ENCODE data around the gene ADARB2.

The ADARB2 gene

DNA sequence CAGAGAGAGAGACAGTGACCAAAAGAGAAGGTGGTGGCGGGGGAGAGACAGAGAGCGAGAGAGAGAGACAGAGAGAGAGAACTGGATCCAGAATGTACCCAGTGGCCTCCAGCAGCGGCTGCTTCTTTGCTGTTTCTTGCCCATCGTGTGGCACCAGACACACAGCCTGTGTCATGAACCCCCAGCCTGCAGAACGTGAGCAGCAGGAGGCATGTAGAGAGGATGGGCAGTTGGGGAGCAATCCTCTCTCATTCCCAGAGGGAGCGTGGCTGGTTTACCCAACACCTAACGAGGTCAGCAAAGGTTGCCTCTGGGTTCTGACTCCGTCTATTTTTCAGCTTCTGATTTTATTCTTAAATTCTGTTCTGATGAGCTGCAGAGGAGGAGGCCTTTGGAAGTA lies 168.1 kb downstream of the ADARB2 start:
- DNase-seq (ENCODE audit: low read depth), result no peak

DNA sequence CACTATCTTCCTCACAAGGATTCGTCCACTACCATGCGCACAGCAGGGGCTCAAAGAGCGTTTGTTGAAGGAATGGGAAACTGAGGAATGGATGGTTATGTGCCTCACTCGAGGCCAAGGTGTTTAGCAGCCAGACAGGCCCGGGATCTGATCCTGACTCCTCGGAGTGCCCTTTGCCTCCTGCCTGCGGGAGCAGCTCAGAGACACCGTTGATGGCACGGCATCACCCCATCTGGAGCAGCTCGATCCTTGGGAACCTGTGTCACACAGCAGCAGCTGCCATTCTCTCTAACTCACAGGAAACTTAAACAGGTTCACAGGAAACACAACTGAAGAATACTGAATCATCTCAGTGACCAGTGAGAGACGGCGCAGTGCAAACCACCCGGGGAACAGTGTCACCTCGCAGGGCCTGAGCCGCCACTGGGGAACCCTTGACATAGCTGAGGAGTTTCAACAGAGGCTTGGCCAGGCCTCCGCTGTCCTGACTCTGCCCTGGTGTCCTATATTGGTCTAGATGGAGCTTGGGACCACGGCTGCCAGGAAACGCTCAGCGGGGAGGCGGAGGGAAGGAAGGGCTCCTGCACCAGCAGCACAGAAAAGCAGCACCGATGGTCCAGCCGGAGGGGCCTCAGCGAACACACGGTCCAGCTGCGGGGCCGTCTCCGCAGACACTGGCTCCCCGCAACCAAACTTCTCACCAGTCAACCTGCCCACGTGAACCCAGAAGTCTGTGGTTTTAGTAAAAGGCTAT lies 169.4 kb downstream of the ADARB2 start:
- DNase-seq (ENCODE audit: low read depth), result no peak

DNA sequence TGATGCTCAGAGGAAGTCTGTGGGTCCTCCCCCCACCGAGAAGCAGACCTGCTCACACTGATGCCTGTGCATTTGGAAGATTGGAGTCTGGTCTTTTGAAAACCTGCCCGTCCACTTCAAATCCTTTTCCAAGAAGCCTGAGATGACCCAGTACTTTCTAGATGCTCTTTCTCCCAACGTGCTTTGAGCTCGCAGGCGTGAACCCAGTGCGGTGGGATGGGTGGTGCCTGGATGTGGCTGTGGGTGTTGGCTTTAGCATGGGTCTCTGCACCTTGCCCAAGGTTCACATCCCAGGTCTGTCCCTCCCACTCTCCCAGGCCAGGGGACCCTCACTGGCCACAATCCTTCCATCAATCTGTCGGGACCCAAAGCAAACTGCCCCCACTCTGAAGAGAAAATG lies 170.2 kb downstream of the ADARB2 start:
- no peak for DNase-seq (ENCODE audit: low read depth)

DNA sequence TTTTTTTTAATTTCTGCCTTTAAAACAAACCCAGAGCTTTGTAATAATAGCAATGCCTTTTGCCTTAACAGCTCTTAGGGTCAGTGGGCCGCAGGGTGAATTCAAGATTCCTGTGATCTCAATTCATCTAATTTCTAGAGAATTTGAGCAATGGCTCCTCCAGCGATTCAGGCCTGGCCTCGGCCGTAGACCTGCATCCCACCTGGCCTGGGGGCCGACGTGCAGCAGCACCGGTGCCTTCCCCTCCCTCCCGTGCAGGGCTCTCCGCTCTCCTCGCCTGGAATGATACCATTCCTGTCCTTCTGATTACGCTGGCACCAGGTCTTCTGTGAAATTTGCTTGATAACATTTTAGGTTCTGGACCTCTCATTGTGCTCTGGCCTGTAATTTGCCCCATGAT lies 172.5 kb downstream of the ADARB2 start:
- DNase-seq (ENCODE audit: low read depth), result no peak

DNA sequence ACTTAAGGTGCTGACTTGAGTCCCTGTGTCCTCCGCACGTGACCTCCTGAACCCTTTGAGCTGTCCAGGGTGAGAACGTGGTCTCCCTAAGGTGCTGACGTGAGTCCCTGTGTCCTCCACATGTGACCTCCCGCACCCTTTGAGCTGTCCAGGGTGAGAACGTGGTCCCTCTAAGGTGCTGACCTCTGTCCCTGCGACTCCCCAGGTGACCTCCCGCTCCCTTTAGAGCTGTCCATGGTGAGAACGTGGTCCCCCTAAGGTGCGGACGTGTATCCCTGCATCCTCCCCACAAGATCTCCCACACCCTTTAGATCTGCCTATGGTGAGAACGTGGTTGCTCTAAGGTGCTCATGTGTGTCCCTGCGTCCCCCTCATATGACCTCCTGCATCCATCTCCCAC lies 174.3 kb downstream of the ADARB2 start:
- no peak for DNase-seq (ENCODE audit: low read depth)

DNA sequence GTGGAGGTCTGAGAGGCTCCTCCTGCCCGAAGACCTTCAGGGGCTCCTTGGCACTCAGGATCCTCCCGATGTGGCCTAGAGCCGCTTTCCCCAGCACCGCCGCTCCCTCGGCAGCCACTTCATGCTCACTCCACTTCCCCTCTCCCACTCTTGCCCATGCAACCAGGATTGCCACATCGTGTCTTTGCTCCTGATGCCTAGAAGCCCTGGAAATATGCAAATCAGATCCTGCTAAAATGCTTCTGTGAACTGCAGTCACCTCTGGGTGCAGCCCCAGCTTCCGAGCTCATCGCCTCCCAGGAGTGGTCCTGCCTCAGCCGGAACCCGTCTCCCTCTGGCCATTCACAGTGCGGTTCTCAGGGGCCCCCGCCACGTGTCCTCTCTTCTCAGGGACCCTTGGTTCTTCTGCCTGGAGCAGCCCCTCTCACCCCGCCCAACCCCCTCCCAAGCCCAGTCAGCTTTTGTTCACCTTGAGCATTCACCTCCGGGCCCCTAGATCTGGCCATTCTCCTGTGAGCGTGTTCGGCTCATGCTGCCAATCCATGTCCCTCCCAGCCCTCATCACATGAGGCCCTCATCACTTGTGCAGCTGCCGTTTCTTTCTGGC lies 175.5 kb downstream of the ADARB2 start:
- DNase-seq (ENCODE audit: low read depth), result no peak

DNA sequence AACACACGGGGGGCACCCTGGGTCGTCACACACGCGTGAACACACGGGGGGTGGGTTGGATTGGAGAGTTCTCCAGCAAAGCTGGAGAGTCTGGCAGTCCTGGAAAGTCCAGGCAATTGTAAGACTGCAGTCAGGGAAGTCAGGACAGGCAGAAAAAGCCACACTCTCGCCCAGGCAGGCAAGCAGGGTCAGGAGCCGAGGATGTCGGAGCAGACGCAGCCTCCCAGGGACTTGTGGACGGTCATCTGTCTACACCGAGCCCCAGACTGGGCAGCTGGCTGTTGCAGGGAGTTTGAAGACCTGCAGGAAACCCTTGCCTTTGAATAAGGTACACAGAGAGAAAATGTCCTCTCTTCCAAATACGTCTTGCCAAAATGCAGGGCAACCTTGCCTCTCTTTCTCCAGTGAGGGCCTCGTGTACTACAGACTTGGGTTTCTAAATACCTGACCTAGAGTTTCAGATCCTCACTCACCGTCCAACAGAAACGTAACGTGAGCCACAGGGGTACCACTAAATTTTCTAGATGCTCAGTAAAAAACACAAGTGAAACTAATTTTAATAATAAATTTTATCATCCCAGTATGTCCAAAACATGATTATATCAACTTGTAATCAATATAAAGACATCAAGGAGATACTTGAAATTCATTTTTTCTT lies 176.7 kb downstream of the ADARB2 start:
- DNase-seq (ENCODE audit: low read depth), result no peak

DNA sequence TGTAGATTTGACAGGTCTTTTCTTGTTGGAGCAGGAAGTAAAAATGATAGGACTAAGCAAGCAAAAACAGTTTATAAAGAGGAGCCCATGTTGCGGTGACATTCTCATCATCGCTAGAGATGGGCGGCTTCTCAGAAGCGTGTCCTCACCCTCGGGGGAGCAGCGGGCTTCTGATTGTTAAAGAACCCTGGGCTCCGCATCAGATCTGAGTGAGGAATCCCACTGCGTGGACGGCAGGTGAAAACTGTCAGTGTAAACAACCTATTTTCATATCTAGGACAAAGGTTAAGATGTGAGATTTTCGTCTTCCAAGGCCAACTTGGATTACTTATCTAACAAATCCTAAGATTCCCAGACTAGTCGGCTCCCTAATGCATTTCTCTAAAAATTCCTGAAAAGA lies 177.6 kb downstream of the ADARB2 start:
- DNase-seq (ENCODE audit: low read depth), result no peak

DNA sequence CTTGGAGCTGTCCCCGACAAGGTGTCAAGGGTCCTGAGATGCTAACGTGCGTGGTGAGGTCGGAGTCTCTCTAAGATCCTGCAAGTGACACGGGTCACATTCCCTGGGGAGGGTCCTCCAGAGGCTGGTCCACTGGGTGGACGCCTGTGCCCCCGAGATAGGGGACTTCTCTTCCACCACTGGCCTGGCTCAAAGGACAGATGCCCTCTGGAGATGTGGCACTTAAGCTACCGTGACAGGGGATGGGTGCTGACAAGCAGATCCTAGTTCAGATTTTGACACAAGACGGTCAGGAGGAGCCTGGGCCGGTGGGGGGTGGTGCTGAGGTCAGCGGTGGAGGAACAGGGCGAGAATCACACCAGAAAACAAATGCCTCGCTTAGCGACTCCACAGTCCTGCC lies 178.0 kb downstream of the ADARB2 start:
- DNase-seq (ENCODE audit: low read depth), result no peak

DNA sequence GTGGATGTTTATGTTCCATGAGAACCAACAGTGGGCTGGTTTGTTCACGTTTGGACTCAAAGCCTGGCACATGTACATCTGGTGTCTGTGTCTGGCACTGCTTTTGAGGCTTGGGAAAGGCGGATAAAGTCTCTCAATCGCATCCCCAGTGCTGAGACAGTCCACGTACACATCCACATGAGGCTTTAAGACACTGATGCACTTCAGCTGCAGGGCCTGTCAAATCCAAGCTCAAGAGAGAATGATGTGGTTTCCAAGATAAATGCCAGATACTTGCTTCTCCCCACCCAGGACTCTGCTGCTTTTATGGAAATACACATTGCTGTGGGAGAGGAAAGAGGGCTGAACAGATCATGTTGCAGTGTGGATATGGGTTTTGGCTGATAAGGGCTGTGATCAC lies 178.4 kb downstream of the ADARB2 start:
- no peak for DNase-seq (ENCODE audit: low read depth)

DNA sequence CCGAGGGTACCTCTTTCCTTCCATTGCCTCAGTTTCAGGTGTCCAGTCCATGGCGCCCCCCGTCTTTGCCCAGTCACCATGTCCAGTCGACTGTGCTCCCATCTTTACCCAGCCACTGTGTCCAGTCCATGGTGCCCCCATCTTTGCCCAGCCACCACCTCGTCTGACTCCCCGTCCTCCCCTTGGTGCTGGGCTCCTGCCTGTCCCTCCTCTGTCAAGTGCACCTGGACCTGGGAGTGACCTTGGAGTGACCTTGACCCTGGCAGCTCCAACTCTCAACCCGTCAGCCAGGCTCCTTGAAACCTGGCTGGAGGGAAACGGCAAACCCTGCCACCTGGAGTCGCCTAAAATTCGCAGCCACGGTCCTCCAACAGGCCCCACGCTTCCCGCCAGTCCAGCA lies 180.2 kb downstream of the ADARB2 start:
- no peak for DNase-seq (ENCODE audit: low read depth)

DNA sequence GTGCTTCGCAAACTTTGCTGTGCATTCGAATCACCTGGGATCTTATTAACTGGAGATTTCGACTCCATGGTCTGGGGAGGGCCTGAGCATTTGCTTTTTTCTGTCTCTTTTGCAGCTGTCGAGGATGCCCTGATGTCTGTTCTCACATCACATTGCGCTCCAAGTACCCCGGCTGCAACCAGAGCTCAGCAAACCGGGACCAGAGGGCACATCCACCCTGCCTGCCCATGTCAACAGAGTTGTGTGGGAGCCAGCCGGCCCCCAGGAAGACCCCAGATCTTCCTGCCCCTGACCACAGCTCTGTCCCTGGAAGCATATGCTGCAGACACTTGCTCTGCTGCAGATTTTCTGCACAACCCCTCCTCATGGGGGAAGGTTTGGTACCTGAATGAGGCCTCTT lies 180.8 kb downstream of the ADARB2 start:
- no peak for DNase-seq (ENCODE audit: low read depth)

DNA sequence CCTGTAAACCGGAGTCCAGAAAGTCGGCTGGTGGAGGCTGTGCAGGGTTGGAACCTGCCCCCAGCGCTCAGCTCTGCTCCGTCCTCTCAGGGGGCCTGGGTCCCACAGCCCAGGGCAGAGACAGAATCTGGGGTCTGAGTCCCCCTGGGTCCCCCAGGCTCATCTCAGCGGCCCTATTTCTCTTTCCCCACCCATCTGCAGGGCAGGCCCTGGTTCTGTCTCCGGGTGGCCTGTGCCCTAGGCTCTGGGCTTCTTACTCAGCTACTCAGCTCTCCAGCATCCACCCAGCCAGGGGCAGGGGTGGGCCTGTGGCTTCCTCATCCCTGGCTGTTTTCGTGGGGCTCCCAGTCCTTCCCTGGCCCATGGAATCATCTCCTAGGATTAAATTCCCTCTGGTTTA lies 183.4 kb downstream of the ADARB2 start:
- no peak for DNase-seq (ENCODE audit: low read depth)

DNA sequence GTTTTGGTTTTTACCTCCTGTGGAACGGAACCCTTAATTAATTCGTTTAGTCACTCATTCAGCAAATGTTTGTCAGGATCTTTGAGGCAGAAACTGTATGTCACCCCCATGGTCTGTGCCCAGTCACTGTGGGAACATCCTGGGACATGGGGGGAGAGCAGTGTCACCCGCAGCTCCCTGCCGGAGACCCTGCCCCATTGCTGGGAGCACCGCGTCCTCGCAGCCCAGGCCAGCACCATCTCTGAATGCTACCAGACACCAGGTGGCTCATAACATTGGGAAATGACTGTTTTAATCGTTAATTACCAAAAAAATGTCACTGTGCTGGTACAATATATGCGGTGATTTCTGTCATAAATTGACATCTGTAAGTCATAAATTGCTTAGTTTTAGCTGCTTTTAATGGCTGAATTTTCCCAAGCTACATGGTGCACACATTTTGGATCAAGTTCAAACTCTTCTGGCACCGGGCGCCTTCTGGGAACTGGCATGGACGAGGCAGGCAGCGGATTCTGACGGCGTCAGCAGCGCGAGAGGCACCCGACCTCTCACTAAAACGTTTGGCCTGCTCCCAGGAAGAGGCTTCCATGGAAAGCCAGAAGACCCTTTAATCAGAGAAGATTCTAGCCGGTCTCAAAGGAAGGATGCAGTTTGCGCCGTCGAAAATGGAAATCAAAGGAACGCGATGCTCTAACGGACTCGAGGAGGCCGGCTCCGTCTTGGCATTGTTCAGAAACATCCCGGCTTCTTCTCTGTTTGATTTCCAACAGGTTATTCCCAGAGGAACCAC lies 184.2 kb downstream of the ADARB2 start:
- no peak for DNase-seq (ENCODE audit: low read depth)

DNA sequence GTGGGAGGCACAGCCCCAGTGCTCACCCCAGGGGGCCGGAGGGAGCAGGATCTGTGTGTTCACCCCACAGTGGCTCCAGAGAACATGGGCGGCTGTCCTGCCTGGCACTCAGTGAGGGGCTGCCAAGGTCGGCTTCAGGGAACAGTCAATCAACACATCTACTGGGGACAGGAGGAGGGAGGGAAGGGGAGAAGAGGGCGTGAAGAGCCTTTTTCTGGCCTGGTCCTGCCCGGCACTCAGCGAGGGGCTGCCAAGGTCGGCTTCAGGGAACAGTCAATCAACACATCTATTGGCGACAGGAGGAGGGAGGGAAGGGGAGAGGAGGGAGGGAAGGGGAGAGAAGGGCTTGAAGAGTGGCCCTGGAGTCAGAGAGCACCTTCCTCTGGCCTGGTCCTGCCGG lies 184.9 kb downstream of the ADARB2 start:
- no peak for DNase-seq (ENCODE audit: low read depth)

DNA sequence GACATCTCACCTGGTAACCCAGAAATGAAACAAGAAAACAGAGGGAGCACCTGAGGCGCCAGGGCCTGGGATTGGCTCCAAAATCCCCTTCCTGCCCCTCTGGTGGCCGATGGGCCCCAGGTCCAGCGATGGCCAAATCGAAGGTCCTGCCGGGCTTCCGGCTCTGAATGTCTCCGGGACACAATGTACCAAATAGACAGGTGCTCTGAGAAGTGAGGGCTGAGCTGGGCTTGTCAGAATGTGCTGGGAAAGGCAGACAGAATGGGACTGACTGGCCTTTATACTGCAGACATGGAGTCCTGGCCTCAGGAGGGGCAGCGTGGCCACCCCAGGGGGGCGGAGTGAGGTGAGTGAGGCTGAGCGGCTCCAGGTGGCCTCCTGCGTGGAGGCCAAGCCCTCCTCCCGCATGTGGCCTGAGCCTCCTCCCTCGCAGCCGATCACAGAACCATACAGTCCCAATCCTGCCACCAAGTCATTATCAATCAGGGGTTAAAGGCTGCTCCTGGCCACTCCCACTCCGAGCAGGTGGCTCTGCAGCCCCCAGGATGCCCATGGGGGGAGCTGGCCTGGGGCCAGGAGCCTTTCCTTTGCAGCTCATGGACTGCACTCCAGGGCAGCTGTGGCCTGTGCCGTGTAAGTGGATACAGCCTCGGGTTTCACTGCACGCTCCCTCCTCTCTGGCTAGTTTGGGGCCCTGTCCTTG lies 185.5 kb downstream of the ADARB2 start:
- no peak for DNase-seq (ENCODE audit: low read depth)

DNA sequence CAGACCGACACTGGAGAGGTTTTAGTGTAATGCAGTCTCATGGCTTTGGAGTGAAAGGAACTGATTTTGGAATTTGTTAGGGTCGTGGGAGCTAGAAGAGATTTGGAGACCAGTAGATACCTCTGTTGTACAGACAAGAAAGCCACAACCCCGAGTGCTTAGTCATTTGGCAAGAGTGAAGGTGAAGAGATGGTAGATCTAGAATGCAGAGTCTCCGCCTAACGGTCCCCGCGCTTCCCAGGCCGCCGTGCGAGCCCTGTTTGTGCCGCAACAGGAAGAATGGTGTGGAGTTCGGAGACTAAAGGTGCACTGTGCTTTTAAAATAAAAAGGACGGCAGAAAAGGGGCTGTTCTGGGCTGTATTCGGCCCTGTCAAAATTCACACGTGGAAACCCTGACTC lies 186.7 kb downstream of the ADARB2 start:
- DNase-seq (ENCODE audit: low read depth), result no peak

DNA sequence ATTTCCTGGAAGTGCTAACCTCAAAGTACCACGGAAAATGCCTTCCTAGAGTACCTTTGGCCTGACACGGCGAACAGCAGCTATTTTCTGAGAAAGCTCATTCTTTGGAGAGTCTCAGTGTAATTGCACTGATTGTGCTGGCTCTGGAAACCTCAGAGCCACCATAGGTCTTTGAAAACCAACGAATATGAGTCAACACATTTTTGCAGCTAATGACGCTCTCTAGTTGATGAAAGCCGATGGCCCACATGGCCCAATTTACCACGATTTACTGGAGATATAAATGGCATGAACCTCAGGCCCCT lies 187.1 kb downstream of the ADARB2 start:
- no peak for DNase-seq (ENCODE audit: low read depth)

DNA sequence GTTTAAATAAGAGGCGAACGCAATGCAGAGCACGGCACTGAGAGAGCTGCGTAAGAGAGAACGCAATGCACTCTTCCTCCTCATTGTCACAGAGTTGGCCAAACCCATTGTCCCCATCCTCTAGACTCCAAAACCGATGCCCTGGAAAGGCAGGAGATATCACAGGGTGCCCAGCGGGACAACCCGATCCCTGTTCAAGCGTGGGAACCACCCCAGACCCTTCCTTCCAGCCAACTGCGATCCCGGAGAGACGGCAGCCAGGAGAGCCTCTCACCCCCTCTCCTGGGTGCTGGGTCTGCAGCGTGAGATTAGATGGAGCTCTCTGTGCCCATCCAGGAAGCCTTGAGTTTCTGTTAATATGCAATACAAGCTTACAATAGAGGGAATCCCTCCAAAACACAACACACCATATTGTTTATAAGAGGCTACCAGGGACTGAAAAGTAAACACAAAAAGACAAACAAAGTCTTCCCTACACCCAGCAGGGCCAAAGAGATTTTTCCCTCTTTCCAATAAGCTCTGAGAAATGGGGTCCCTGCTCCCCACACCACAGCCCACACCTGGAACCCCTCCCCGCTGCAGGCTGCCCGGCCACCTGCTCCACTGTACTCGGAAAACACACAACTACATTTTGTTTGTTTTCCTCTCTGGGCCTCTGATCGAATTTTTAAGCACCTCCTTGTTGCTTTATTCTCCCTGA lies 187.6 kb downstream of the ADARB2 start:
- DNase-seq (ENCODE audit: low read depth), result no peak

DNA sequence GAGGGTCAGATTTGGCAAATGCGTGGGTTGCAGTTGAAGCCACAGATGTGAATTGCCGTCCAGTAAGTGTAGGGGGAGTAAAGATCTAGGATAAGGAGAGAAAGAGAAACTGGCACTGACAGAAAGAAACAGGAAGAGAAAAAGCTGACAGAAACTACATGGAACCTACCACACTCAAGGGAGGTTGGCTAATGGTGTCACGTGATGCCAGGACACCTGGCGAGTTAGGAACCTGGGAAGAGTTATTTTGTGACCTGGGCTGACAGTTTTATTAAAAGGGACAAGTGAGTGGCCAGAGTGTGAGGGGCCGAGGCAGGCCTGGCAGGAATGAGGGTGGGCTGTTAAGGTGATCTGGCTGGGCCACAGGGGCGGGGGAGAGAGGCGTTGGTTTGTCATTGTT lies 188.7 kb downstream of the ADARB2 start:
- no peak for DNase-seq (ENCODE audit: low read depth)

DNA sequence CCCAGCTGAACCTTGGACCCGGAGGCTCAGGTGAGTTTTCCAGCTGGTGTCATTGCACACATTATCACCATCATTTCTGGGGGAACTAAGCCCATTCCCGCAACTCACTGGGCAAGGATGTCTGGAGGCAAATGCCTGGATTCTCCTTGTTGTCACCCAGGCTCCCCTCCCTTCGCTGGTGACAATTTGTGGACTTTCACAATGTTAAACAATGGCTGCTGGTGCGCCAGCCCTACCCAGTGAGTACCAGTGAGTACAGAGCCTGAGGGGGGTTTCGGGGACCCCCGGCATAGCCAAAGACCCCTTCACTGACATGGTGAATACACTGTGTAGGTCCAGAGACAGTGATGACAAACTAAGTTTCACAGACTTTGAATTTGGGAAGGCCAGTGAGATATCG lies 189.2 kb downstream of the ADARB2 start:
- no peak for DNase-seq (ENCODE audit: low read depth)
